K562 (cell line): ENCODE measurements around the gene EXOG. TPM values are rescaled to one million over a fixed set of nuclear protein-coding genes. Genes with fewer than 3 reads are reported as not detected.

ENCODE experiments used
- ATAC-seq: fragments of 200-7000 bp; cut with Tn5 transposase; 3 replicates; pipeline ENCODE4 v1.9.1; 2020; ENCODE audit warnings: moderate library complexity
- BruUV-seq: library from RNA; stranded (reverse); fragments of 400-500 nt; replicated peaks from 2 replicates; lab custom pipeline; 2021; lab: Mats Ljungman, UMichigan
- CTCF ChIA-PET: fragments of 300-600 bp; formaldehyde crosslinking; extraction: SDS; loops from one replicate; lab custom pipeline; 2021; ENCODE audit warnings: low intra/inter-chr PET ratio; lab: Yijun Ruan, JAX
- POLR2A ChIA-PET: fragments of 300-600, 350-650 bp; sonication (Branson Sonifier 250); formaldehyde crosslinking; extraction: SDS; loops from one replicate; lab custom pipeline; 2021; ENCODE audit warnings: antibody characterized with exemption, inconsistent platforms; lab: Yijun Ruan, JAX
- DNase-seq, 4 experiments: peaks; one replicate each; pipeline versions ENCODE4 v3.0.0 to v3.0.0-alpha.2; 2011 to 2018; ENCODE audit warnings: low spot score in 3 of 4, mixed read lengths in 3 of 4; ENCODE audit errors: extremely low read depth in 1 of 4
- FAIRE-seq: peaks from 2 replicates; lab custom pipeline; 2011; peaks lifted over from hg19 to GRCh38; lab: Jason Lieb, UNC
- H2AFZ ChIP-seq: 2 replicates; pipeline ENCODE4 v1.6.0; 2011; ENCODE audit warnings: low read depth, low read length, control low read depth, inconsistent platforms
- H3K27ac ChIP-seq: fragments of 200-600 bp; 3 replicates; pipeline ENCODE4 v1.8.0; 2011; ENCODE audit warnings: low read depth, mild to moderate bottlenecking, control low read depth, inconsistent platforms, low read length, moderate library complexity, mixed read lengths; ENCODE audit errors: extremely low read depth
- H3K27me3 ChIP-seq, 2 experiments: fragments of 300-600 bp in 1 of 2; 2 replicates in 1 of 2; 3 replicates in 1 of 2; pipeline versions ENCODE4 v1.6.0 to v1.8.0; 2011; ENCODE audit warnings: inconsistent platforms in 2 of 2, low read length in 2 of 2, mild to moderate bottlenecking in 1 of 2, mixed read lengths in 1 of 2, moderate library complexity in 1 of 2; ENCODE audit not compliant: control insufficient read depth in 2 of 2, insufficient read depth in 2 of 2
- H3K36me3 ChIP-seq: fragments of 300-600 bp; 3 replicates; pipeline ENCODE4 v1.8.0; 2011; ENCODE audit warnings: mild to moderate bottlenecking, low read length, inconsistent platforms; ENCODE audit not compliant: control insufficient read depth, insufficient read depth
- H3K4me1 ChIP-seq, 2 experiments: fragments of 200-600 bp in 1 of 2; replicated peaks in 1 of 2; 2 replicates in 1 of 2; 3 replicates in 1 of 2; pipeline versions ENCODE4 v1.5.1 to v1.8.0; 2011; ENCODE audit warnings: inconsistent platforms in 2 of 2, low read length in 2 of 2, mild to moderate bottlenecking in 1 of 2, mixed read lengths in 1 of 2, moderate library complexity in 1 of 2; ENCODE audit not compliant: control insufficient read depth in 2 of 2, insufficient read depth in 2 of 2
- H3K4me2 ChIP-seq: 2 replicates; pipeline ENCODE4 v1.6.1; 2011; ENCODE audit warnings: low read length, control low read depth, inconsistent platforms, mixed read lengths; ENCODE audit not compliant: insufficient read depth
- H3K4me3 ChIP-seq: fragments of 200-600 bp; sonication (generic), shearing (Covaris generic); 2 replicates; pipeline ENCODE4 v1.5.1; 2016; ENCODE audit warnings: control low read depth, inconsistent platforms
- H3K79me2 ChIP-seq: fragments of 200-600 bp; 3 replicates; pipeline ENCODE4 v1.8.0; 2011; ENCODE audit warnings: low read length, inconsistent platforms; ENCODE audit not compliant: control insufficient read depth, insufficient read depth
- H3K9ac ChIP-seq, 2 experiments: 2 replicates each; pipeline versions ENCODE4 v1.6.0 to v1.6.1; 2011; ENCODE audit warnings: low read depth in 2 of 2, low read length in 2 of 2, control low read depth in 1 of 2, inconsistent platforms in 1 of 2, mild to moderate bottlenecking in 1 of 2, mixed read lengths in 1 of 2; ENCODE audit not compliant: insufficient read depth in 1 of 2
- H3K9me1 ChIP-seq: one replicate; pipeline ENCODE4 v1.6.0; 2011; ENCODE audit warnings: inconsistent platforms, mild to moderate bottlenecking, low read length, moderate library complexity; ENCODE audit not compliant: control insufficient read depth, insufficient read depth
- H3K9me3 ChIP-seq: replicated peaks from 2 replicates; pipeline ENCODE4 v1.5.1; 2011; ENCODE audit warnings: low read depth, low read length, inconsistent platforms; ENCODE audit not compliant: control insufficient read depth, insufficient read depth
- H4K20me1 ChIP-seq: replicated peaks from 2 replicates; pipeline ENCODE4 v1.6.1; 2011; ENCODE audit warnings: low read length, inconsistent platforms, mixed read lengths; ENCODE audit not compliant: control insufficient read depth, insufficient read depth
- BHLHE40 ChIP-seq: IDR thresholded peaks from 2 replicates; pipeline ENCODE4 v1.6.1; 2011; ENCODE audit warnings: low read length, improper control_type of control experiment
- CBX8 ChIP-seq: fragments of 200-600 bp; sonication (generic); IDR thresholded peaks from 2 replicates; pipeline ENCODE4 v1.6.1; 2012; ENCODE audit warnings: borderline replicate concordance, mixed run types, low read depth, mild to moderate bottlenecking, moderate library complexity, mixed read lengths, low read length, control low read depth, inconsistent platforms; ENCODE audit not compliant: poor library complexity, severe bottlenecking; ENCODE audit errors: extremely low read depth
- CREM ChIP-seq: IDR thresholded peaks from 2 replicates; pipeline ENCODE4 v1.6.1; 2014; ENCODE audit warnings: antibody characterized with exemption, low read depth
- DNMT1 ChIP-seq: fragments of 450-650 bp; IDR thresholded peaks from 2 replicates; pipeline ENCODE4 v1.6.1; 2016; ENCODE audit warnings: antibody characterized with exemption, mild to moderate bottlenecking
- ETV1 ChIP-seq: fragments of 450-650 bp; conservative IDR thresholded peaks from 2 replicates; pipeline ENCODE4 v1.6.1; 2016; ENCODE audit warnings: missing genetic modification characterization, control low read depth, low read depth, missing compliant biosample characterization
- FOXP1 ChIP-seq: sonication (generic); formaldehyde crosslinking; IDR thresholded peaks from 2 replicates; pipeline ENCODE4 v1.8.0; 2022; ENCODE audit warnings: mild to moderate bottlenecking, missing genetic modification reagents
- HMG20A ChIP-seq: fragments of 450-650 bp; formaldehyde crosslinking; conservative IDR thresholded peaks from 2 replicates; pipeline ENCODE4 v1.4.0; 2020; ENCODE audit warnings: mild to moderate bottlenecking, mixed read lengths
- HNRNPLL ChIP-seq: fragments of 200-400 bp; formaldehyde crosslinking; IDR thresholded peaks from 2 replicates; pipeline ENCODE4 v1.6.1; 2017; ENCODE audit warnings: low read length, low read depth, mild to moderate bottlenecking; ENCODE audit not compliant: poor library complexity, severe bottlenecking
- KLF1 ChIP-seq: fragments of 450-650 bp; IDR thresholded peaks from 2 replicates; pipeline ENCODE4 v1.6.1; 2016; ENCODE audit warnings: missing genetic modification characterization, missing compliant biosample characterization
- KLF13 ChIP-seq: fragments of 450-650 bp; IDR thresholded peaks from 2 replicates; pipeline ENCODE4 v1.6.1; 2016; ENCODE audit warnings: missing genetic modification characterization, low read depth, mild to moderate bottlenecking, missing compliant biosample characterization, moderate library complexity, borderline replicate concordance
- MECOM ChIP-seq: fragments of 250-450 bp; sonication (Bioruptor Pico); IDR thresholded peaks from 2 replicates; pipeline ENCODE4 v1.8.0; 2022; ENCODE audit warnings: inconsistent platforms
- MEIS2 ChIP-seq: fragments of 450-650 bp; IDR thresholded peaks from 2 replicates; pipeline ENCODE4 v1.6.1; 2014; ENCODE audit warnings: mild to moderate bottlenecking; ENCODE audit not compliant: partially characterized antibody
- RHOXF2B ChIP-seq: fragments of 250-450 bp; sonication (Bioruptor Pico); conservative IDR thresholded peaks from 2 replicates; pipeline ENCODE4 v1.5.1; 2021
- SMAD2 ChIP-seq: fragments of 150-350 bp; IDR thresholded peaks from 2 replicates; pipeline ENCODE4 v1.6.1; 2014; ENCODE audit warnings: low read depth, mild to moderate bottlenecking, low read length
- ZBED1 ChIP-seq: IDR thresholded peaks from 2 replicates; pipeline ENCODE4 v1.6.1; 2014
- ZEB2 ChIP-seq: fragments of 450-650 bp; IDR thresholded peaks from 2 replicates; pipeline ENCODE4 v1.6.1; 2016
- ZNF707 ChIP-seq: fragments of 250-450 bp; sonication (Bioruptor Pico); conservative IDR thresholded peaks from 2 replicates; pipeline ENCODE4 v1.8.0; 2022; ENCODE audit warnings: inconsistent platforms, mild to moderate bottlenecking, moderate library complexity
- ZNF79 ChIP-seq: fragments of 250-450 bp; sonication (Bioruptor Pico); IDR thresholded peaks from 2 replicates; pipeline ENCODE4 v1.4.0; 2020; ENCODE audit warnings: low read depth, mild to moderate bottlenecking, moderate library complexity
- ZNF830 ChIP-seq: fragments of 250-450 bp; sonication (Bioruptor Pico); IDR thresholded peaks from 2 replicates; pipeline ENCODE4 v1.5.0; 2021; ENCODE audit warnings: mild to moderate bottlenecking
- WGBS: fragments of 100-300 bp; shearing (Covaris generic); methylation state at CpG from one replicate; pipeline ENCODE4 v1.1.6; 2016; ENCODE audit warnings: low coverage, mixed read lengths; ENCODE audit not compliant: insufficient coverage; ENCODE audit errors: missing lambda C conversion rate; 5-methylcytosine and 5-hydroxymethylcytosine counted together
- in situ Hi-C: fragments of 300-500 bp; cut with MboI; formaldehyde crosslinking; loops from 4 replicates; pipeline ENCODE4 v1.15.0; 2018; ENCODE audit warnings: inconsistent platforms, mixed read lengths
- intact Hi-C: fragments of 100-400 bp; cut with micrococcal nuclease; formaldehyde crosslinking; loops from 2 replicates; pipeline ENCODE4 v1.14.2; 2022
- polyA plus RNA-seq, 8 experiments: library from polyadenylated mRNA; depleted of rRNA in 4 of 8; stranded (reverse) in 5 of 8; unstranded in 3 of 8; fragments of >200 nt; fragmentation: Nextera tagmentation in 2 of 8; fragmentation: Illumina TruSeq in 1 of 8; extraction: Ambion mirVana in 2 of 8; extraction: Trizol in 1 of 8; gene quantifications; 2 replicates each; pipeline versions ENCODE4 v1.2.1 to v1.2.3, GENCODE V29; 2011 to 2014; ENCODE audit warnings: inconsistent platforms in 1 of 8, missing spikeins in 1 of 8
- total RNA-seq, 7 experiments: library from RNA; depleted of rRNA in 6 of 7; stranded (reverse); fragments of >200 nt in 6 of 7; fragmentation: Illumina TruSeq in 2 of 7; extraction: Trizol in 2 of 7; gene quantifications; 2 replicates each; pipeline versions ENCODE4 v1.2.1 to v1.2.3, GENCODE V29; 2011 to 2021; ENCODE audit warnings: low replicate concordance in 1 of 7
- TF ChIP-seq, protein P1 (sequence below): fragments of 200-400 bp; formaldehyde crosslinking; IDR thresholded peaks from 2 replicates; pipeline ENCODE4 v1.6.1; 2017; ENCODE audit warnings: mild to moderate bottlenecking, low read depth, low read length, moderate library complexity

The EXOG gene
- total and polyA plus RNA-seq, 9 of the 15 experiments (the other 6 are each of a cell fraction or from before 2014, with no cell fraction given), result 10.8 to 21.7 (median 14.8) TPM

DNA sequence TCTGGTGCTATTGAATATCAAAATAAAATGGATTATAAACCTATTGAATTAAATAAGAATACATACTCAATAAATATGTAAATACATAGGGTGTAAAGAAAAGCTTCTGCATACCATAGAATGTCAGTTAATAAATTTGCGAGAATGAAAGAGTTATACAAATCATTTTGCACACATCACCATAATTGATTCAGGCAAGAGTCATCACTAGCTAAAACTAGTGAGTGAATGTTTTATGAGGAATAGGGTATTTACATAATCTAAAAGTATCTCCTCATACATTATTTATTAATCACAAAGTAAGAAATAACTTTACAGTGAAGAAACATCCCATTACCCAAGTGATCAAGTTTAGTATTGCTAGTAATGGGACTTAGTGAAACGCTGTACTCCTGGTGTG, 13.6 kb downstream of the EXOG start:
- 90% methylated on average over 2 of the region's 2 CpGs for WGBS
- no peak overlapping the region for H3K4me2 ChIP-seq
- DNase-seq, result no peak
- no peaks in the 10 kb centered on the region for H4K20me1 ChIP-seq
- no peaks in the 10 kb centered on the region for H3K27me3 ChIP-seq
- ChIA-PET POLR2A (interaction anchor here (0.8 to 1.6 kb wide), 2 partner anchors 9 to 13 kb away, joined by 3 to 6 read pairs; partner anchors contain the start of gene EXOG), CTCF (no interaction called here)
- ATAC-seq, result no peak
- H3K4me1 ChIP-seq, result no peaks in the 10 kb centered on the region
- no peaks in the 10 kb centered on the region for H3K9me1 ChIP-seq
- FAIRE-seq, result no peak
- no peaks in the 10 kb centered on the region for H3K79me2 ChIP-seq
- H3K36me3 ChIP-seq, result peaks cover 25% of the 10 kb centered on the region
- H3K9me3 ChIP-seq, result no peaks in the 10 kb centered on the region
- H3K27ac ChIP-seq, result no peak overlapping the region
- in situ Hi-C loops (no loop called here), intact Hi-C loops (no loop called here)
- no peak overlapping the region for H3K4me3 ChIP-seq
- no peak overlapping the region for H2AFZ ChIP-seq
- TF ChIP-seq HNRNPLL, result no peak
- no peak for TF ChIP-seq KLF13 (tag)
- no peak for TF ChIP-seq ZNF79 (CRISPR knock-in tag)
- TF ChIP-seq, protein P1, sequence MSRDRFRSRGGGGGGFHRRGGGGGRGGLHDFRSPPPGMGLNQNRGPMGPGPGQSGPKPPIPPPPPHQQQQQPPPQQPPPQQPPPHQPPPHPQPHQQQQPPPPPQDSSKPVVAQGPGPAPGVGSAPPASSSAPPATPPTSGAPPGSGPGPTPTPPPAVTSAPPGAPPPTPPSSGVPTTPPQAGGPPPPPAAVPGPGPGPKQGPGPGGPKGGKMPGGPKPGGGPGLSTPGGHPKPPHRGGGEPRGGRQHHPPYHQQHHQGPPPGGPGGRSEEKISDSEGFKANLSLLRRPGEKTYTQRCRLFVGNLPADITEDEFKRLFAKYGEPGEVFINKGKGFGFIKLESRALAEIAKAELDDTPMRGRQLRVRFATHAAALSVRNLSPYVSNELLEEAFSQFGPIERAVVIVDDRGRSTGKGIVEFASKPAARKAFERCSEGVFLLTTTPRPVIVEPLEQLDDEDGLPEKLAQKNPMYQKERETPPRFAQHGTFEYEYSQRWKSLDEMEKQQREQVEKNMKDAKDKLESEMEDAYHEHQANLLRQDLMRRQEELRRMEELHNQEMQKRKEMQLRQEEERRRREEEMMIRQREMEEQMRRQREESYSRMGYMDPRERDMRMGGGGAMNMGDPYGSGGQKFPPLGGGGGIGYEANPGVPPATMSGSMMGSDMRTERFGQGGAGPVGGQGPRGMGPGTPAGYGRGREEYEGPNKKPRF, result no peak
- no peak for TF ChIP-seq FOXP1 (CRISPR knock-in tag)
- TF ChIP-seq ZNF707 (CRISPR knock-in tag), result no peak
- no peak for TF ChIP-seq MEIS2
- TF ChIP-seq ETV1, result no peak
- no peak for TF ChIP-seq BHLHE40
- TF ChIP-seq CBX8, result no peak
- TF ChIP-seq RHOXF2B (CRISPR knock-in tag), result no peak
- TF ChIP-seq HMG20A, result no peak
- TF ChIP-seq ZEB2, result no peak
- no peak for TF ChIP-seq KLF1 (tag)
- no peak for TF ChIP-seq ZNF830 (CRISPR knock-in tag)
- TF ChIP-seq MECOM (CRISPR knock-in tag), result no peak
- TF ChIP-seq SMAD2, result no peak
- no peak for TF ChIP-seq DNMT1
- no peak for TF ChIP-seq CREM
- TF ChIP-seq ZBED1, result no peak
- no TSS peak for BruUV-seq
- H3K9ac ChIP-seq, result no peak overlapping the region
